GM19455 (cell line): Measurements from ENCODE around the gene P2RY6.
"Not testable (repeated sequence)": the region's sequence is repeated elsewhere in the genome, so short reads cannot be mapped to it uniquely, and the experiment has no call there.

Experiments
- ATAC-seq: cut with Tn5 transposase; IDR thresholded peaks from one replicate; pipeline ENCODE4 v1.9.1; 2021; ENCODE audit not compliant: unreplicated experiment

Gene P2RY6

GRCh38 chr11:73259406-73260126 is 12.6 kb upstream of the P2RY6 start:
- ATAC-seq = no peak

GRCh38 chr11:73260127-73260457 is 12.0 kb upstream of the P2RY6 start:
- no peak for ATAC-seq

GRCh38 chr11:73262851-73263495 is 9.2 kb upstream of the P2RY6 start:
- no peak for ATAC-seq

GRCh38 chr11:73263640-73264039 is 8.5 kb upstream of the P2RY6 start:
- no peak for ATAC-seq

- ATAC-seq = no peak
Observed at GRCh38 chr11:73265278-73265810, 6.8 kb upstream of the P2RY6 start.

GRCh38 chr11:73265853-73266645 is 6.1 kb upstream of the P2RY6 start:
- no peak for ATAC-seq

GRCh38 chr11:73266646-73267020 is 5.5 kb upstream of the P2RY6 start:
- no peak for ATAC-seq

GRCh38 chr11:73267122-73267846 is 4.9 kb upstream of the P2RY6 start:
- ATAC-seq = no peak

GRCh38 chr11:73267906-73268540 is 4.1 kb upstream of the P2RY6 start:
- no peak for ATAC-seq

- ATAC-seq = no peak
Observed at GRCh38 chr11:73268671-73269271, 3.4 kb upstream of the P2RY6 start.

- no peak for ATAC-seq
Observed at GRCh38 chr11:73269459-73270015, 2.6 kb upstream of the P2RY6 start.

GRCh38 chr11:73270016-73270854 is 1.9 kb upstream of the P2RY6 start:
- no peak for ATAC-seq

- no peak for ATAC-seq
Observed at GRCh38 chr11:73270855-73271477, 1.2 kb upstream of the P2RY6 start.

- ATAC-seq = not testable (repeated sequence)
Observed at GRCh38 chr11:73271478-73271865, 666 bp upstream of the P2RY6 start.

- ATAC-seq = no peak
Observed at GRCh38 chr11:73272680-73273038, 521 bp downstream of the P2RY6 start.

GRCh38 chr11:73273222-73273895 is 1.2 kb downstream of the P2RY6 start:
- no peak for ATAC-seq

- ATAC-seq = not testable (repeated sequence)
Observed at GRCh38 chr11:73274191-73274590, 2.1 kb downstream of the P2RY6 start.

GRCh38 chr11:73274722-73275380 is 2.7 kb downstream of the P2RY6 start:
- ATAC-seq = no peak
